Dendritic cell treated with granulocyte-macrophage colony-stimulating factor and Interleukin-4, amounts not matched to agents 40 ng/mL and 50 ng/mL, for 4 days (primary cell): ENCODE data around the gene BET1.

Source experiments
- H3K27ac Mint-ChIP-seq: one replicate; pipeline ENCODE4 v1.8.0; 2022; ENCODE audit warnings: mild to moderate bottlenecking, mixed read lengths
- H3K27me3 Mint-ChIP-seq: one replicate; pipeline ENCODE4 v1.8.0; 2022; ENCODE audit warnings: mild to moderate bottlenecking, mixed read lengths
- H3K36me3 Mint-ChIP-seq: one replicate; pipeline ENCODE4 v1.8.0; 2022; ENCODE audit warnings: low read depth, mixed read lengths
- H3K4me1 Mint-ChIP-seq: one replicate; pipeline ENCODE4 v1.8.0; 2022; ENCODE audit warnings: low read depth, mixed read lengths
- H3K4me3 Mint-ChIP-seq: one replicate; pipeline ENCODE4 v1.8.0; 2022; ENCODE audit warnings: mild to moderate bottlenecking, moderate library complexity, mixed read lengths
- H3K9me3 Mint-ChIP-seq: one replicate; pipeline ENCODE4 v1.8.0; 2022; ENCODE audit warnings: mixed read lengths
- intact Hi-C: fragments of 100-400 bp; cut with micrococcal nuclease; formaldehyde crosslinking; loops from one replicate; pipeline ENCODE4 v1.15.0; 2022

The BET1 gene

DNA sequence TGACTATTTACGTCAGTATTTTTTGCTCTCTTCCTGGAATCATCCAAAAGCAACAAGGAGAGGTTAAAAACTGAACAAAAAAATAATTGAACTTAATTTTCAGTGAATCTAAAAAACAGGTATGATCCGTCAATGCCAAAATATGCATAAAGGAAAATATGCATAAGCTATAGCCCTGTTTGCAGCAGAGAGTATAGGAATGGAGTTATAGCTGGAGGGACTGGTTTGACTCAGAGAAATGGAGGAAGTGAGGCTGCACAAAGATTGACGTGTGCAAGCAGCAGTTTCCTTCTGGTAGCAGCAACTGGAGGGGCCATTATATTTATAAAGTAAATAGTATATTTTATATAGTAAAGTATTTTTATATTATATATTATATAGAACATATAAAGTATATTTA lies 45.5 kb downstream of the BET1 start:
- intact Hi-C loops, result no loop called here
- Mint-ChIP-seq H3K27ac (no peak overlapping the region), H3K27me3 (no peaks in the 10 kb centered on the region), H3K4me1 (peaks cover 6% of the 10 kb centered on the region), H3K9me3 (no peaks in the 10 kb centered on the region), H3K36me3 (no peaks in the 10 kb centered on the region), H3K4me3 (no peak overlapping the region)

DNA sequence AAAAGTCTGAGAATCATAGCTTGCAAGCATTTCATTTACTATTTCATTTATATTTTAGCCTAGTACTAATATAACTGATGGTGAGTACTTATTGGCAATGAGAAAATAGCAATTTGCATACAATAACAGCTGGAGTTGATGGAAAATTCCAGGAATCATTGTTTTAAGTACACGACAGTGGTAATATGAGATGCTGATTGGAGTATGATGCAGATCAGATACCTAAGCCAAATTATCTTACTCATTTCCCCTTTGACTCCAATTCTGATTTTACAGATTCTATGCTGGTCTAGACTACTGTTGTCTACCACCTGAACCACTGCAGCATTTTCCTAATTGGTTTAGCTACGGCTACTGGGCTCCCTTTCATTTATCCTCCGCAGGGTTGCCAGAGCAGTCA lies 45.9 kb downstream of the BET1 start:
- intact Hi-C loops, result no loop called here
- Mint-ChIP-seq H3K9me3 (no peaks in the 10 kb centered on the region), H3K4me3 (no peak overlapping the region), H3K36me3 (no peaks in the 10 kb centered on the region), H3K4me1 (peaks cover 6% of the 10 kb centered on the region), H3K27ac (no peak overlapping the region), H3K27me3 (no peaks in the 10 kb centered on the region)

- no peak overlapping the region for H3K4me3 Mint-ChIP-seq
- peaks cover 6% of the 10 kb centered on the region for H3K4me1 Mint-ChIP-seq
- no peak overlapping the region for H3K27ac Mint-ChIP-seq
- intact Hi-C loops, result no loop called here
- H3K36me3 Mint-ChIP-seq, result no peaks in the 10 kb centered on the region
- no peaks in the 10 kb centered on the region for H3K27me3 Mint-ChIP-seq
- H3K9me3 Mint-ChIP-seq, result no peaks in the 10 kb centered on the region
Measured at GRCh38 chr7:93957767-93958166, 46.4 kb downstream of the BET1 start.

- no peak overlapping the region for H3K4me3 Mint-ChIP-seq
- no peaks in the 10 kb centered on the region for H3K36me3 Mint-ChIP-seq
- intact Hi-C loops, result no loop called here
- H3K4me1 Mint-ChIP-seq, result peaks cover 6% of the 10 kb centered on the region
- H3K27ac Mint-ChIP-seq, result no peak overlapping the region
- no peaks in the 10 kb centered on the region for H3K27me3 Mint-ChIP-seq
- H3K9me3 Mint-ChIP-seq, result no peaks in the 10 kb centered on the region
Measured at GRCh38 chr7:93955304-93955703, 48.9 kb downstream of the BET1 start.

- intact Hi-C loops, result no loop called here
- Mint-ChIP-seq H3K27me3 (no peaks in the 10 kb centered on the region), H3K36me3 (no peaks in the 10 kb centered on the region), H3K9me3 (no peaks in the 10 kb centered on the region), H3K4me1 (no peaks in the 10 kb centered on the region), H3K4me3 (no peak overlapping the region), H3K27ac (no peak overlapping the region)
Measured at GRCh38 chr7:93949423-93949822, 54.7 kb downstream of the BET1 start.

DNA sequence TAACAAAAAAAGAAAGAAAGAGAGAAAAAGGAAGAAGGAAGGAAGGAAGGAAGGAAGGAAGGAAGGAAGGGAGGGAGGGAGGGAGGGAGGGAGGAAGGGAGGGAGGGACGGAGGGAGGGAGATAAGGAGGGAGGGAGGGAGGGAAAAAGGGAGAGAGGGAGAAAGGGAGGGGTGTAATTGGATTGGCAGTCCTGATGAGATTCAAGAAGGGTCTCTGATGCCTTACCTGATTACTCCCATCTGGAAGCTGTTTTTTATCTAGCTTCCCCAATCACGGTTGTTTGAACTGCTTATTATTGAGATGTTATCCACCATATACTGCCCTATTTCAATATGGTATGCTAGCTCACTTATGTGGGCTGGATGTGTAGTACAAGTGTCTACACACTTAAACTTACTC lies 55.3 kb downstream of the BET1 start:
- Mint-ChIP-seq H3K9me3 (no peaks in the 10 kb centered on the region), H3K4me1 (no peaks in the 10 kb centered on the region), H3K27ac (no peak overlapping the region), H3K4me3 (no peak overlapping the region), H3K36me3 (no peaks in the 10 kb centered on the region), H3K27me3 (no peaks in the 10 kb centered on the region)
- intact Hi-C loops, result no loop called here

DNA sequence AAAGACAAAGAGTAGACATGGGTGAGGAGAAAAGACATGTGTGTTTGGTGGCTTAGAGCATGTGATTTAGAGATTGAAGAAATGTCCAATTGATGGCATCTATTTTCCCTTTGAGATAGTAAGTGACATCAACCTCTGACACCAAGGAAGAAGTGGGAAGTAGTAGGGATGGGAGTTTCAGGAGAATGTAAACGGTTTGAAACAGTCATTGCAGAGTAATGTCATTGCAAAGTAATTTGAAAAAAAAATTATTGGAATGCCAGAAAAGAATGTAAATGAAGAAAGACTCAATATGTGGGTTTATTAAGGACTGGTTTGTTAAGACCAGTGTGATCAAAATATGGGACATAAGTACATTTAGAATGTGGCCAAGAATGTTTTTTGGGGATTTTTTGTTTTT lies 56.0 kb downstream of the BET1 start:
- Mint-ChIP-seq H3K27ac (no peak overlapping the region), H3K4me1 (no peaks in the 10 kb centered on the region), H3K27me3 (no peaks in the 10 kb centered on the region), H3K4me3 (no peak overlapping the region), H3K36me3 (no peaks in the 10 kb centered on the region), H3K9me3 (no peaks in the 10 kb centered on the region)
- intact Hi-C loops, result no loop called here

DNA sequence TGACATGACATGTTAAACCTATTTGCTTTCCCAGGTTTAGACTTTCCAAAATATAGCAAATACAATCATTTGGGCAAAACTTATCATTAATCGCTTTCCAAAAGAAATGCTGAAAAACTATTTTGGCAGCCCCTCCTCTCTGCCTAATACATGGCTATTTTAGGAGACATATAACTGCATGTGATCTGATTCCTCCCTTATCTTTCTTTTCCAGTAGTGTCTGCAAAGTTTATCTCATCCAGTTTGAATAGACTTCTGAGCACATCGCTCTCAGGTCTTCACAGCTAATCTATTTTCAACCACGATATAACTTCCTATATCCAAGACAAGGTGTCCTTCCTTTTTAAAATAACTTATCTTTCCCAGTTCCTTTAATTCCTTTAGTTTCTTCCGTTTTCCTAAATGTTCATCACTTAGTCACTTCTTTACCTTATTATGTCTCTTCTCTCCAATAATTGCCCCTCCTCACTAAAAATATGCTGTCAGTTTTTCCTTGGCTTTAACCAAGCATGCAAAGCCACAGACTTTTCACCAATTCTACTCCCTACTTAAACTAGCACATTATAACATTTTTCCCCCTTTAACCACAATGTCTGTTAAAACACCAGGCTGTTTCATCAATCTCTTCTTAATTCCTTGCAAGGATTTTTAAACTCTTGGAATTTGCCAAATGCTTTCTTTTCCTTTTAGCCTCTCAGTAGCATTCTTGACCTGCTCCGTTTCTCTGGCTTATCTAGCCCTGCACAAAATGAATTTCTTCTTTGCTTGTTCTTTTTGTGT lies 58.2 kb downstream of the BET1 start:
- no peak overlapping the region for H3K27ac Mint-ChIP-seq
- no peaks in the 10 kb centered on the region for H3K27me3 Mint-ChIP-seq
- intact Hi-C loops, result no loop called here
- H3K4me3 Mint-ChIP-seq, result no peak overlapping the region
- no peaks in the 10 kb centered on the region for H3K4me1 Mint-ChIP-seq
- no peaks in the 10 kb centered on the region for H3K36me3 Mint-ChIP-seq
- no peaks in the 10 kb centered on the region for H3K9me3 Mint-ChIP-seq

DNA sequence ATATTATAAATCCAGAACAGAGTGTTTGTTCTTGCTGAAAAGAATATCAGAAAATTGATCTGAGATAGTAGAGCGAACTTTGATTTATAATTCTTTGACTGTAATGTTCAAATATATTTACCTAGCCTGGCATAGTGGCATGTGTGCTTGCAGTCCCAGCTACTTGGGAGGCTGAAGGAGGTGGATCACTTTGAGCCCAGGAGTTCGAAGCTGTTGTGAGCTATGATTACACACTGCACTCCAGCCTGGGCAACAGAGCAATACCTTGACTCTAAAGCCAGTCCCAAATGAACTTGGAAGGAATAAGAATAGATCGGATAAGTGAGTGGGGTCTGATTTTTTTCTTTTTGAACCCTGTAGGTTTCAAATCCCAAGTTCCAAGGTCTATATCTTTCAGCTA lies 59.1 kb downstream of the BET1 start:
- Mint-ChIP-seq H3K36me3 (no peaks in the 10 kb centered on the region), H3K4me1 (no peaks in the 10 kb centered on the region), H3K9me3 (no peaks in the 10 kb centered on the region), H3K27me3 (no peaks in the 10 kb centered on the region), H3K4me3 (no peak overlapping the region), H3K27ac (no peak overlapping the region)
- intact Hi-C loops, result no loop called here

GRCh38 chr7:93944673-93945072 lies 59.5 kb downstream of the BET1 start:
- Mint-ChIP-seq H3K9me3 (no peaks in the 10 kb centered on the region), H3K4me3 (no peak overlapping the region), H3K27ac (no peak overlapping the region), H3K27me3 (no peaks in the 10 kb centered on the region), H3K36me3 (no peaks in the 10 kb centered on the region), H3K4me1 (no peaks in the 10 kb centered on the region)
- intact Hi-C loops, result no loop called here

DNA sequence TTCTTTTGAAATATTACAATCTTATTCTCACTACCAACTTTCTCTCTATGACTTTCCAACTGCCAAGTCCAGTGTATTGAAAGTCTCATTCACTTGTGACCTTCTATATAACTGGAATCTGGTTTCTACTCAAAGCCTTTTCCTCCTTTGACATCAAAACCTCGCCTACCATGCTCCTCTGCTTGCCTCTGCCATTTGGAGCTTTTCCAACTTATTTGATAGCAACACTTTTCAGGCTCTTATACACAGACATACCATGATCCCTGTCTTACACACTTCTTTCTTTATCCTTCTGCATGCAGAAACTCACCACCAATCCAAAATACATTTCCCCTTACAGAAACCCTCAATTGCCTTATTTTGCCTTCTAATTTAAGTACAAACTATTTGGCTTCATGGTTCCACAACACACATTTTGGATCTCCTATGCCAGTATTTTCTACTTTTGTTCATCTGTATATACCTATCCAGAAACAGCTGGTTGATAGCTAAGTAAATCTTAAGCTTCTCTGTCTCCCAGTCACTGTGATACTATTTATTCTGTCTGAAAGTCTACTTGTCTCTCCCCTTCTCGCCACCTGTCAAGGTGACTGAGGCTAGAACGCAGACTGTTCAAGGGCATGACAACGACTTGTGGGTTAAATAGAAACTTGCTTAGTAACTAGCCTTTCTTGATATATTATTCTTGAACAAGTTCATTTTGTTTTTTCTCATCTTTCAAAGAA lies 60.2 kb downstream of the BET1 start:
- no peaks in the 10 kb centered on the region for H3K4me1 Mint-ChIP-seq
- H3K36me3 Mint-ChIP-seq, result no peaks in the 10 kb centered on the region
- no peaks in the 10 kb centered on the region for H3K9me3 Mint-ChIP-seq
- no peak overlapping the region for H3K27ac Mint-ChIP-seq
- intact Hi-C loops, result no loop called here
- H3K4me3 Mint-ChIP-seq, result no peak overlapping the region
- no peaks in the 10 kb centered on the region for H3K27me3 Mint-ChIP-seq
